Calu3 (cell line): Measurements from ENCODE around the gene NSL1. TPM values are rescaled to one million over a fixed set of nuclear protein-coding genes. Genes with fewer than 3 reads are reported as not detected.

Experiments
- BruUV-seq: library from RNA; stranded (reverse); fragments of 400-500 nt; replicated peaks from 2 replicates; lab custom pipeline; 2021; lab: Mats Ljungman, UMichigan
- CTCF ChIA-PET: fragments of 300-600 bp; sonication (Branson Sonifier 250); formaldehyde crosslinking; loops from one replicate; lab custom pipeline; 2022; ENCODE audit warnings: antibody characterized with exemption; lab: Charles Lee
- DNase-seq: peaks from one replicate; pipeline ENCODE4 v3.0.0; 2022
- H3K27ac Mint-ChIP-seq: one replicate; pipeline ENCODE4 v1.8.0; 2022; ENCODE audit warnings: mixed read lengths; ENCODE audit not compliant: unreplicated experiment
- H3K27me3 Mint-ChIP-seq: one replicate; pipeline ENCODE4 v1.8.0; 2022; ENCODE audit warnings: mixed read lengths; ENCODE audit not compliant: unreplicated experiment
- H3K36me3 Mint-ChIP-seq: one replicate; pipeline ENCODE4 v1.8.0; 2022; ENCODE audit warnings: mild to moderate bottlenecking, moderate library complexity, mixed read lengths; ENCODE audit not compliant: insufficient read depth, unreplicated experiment
- H3K4me1 Mint-ChIP-seq: one replicate; pipeline ENCODE4 v1.8.0; 2022; ENCODE audit warnings: mild to moderate bottlenecking, low read depth, mixed read lengths; ENCODE audit not compliant: unreplicated experiment
- H3K4me3 Mint-ChIP-seq: one replicate; pipeline ENCODE4 v1.8.0; 2022; ENCODE audit warnings: mild to moderate bottlenecking, low read depth, moderate library complexity, mixed read lengths; ENCODE audit not compliant: unreplicated experiment
- H3K9me3 Mint-ChIP-seq: one replicate; pipeline ENCODE4 v1.8.0; 2022; ENCODE audit warnings: low read depth, mixed read lengths; ENCODE audit not compliant: unreplicated experiment
- CTCF ChIP-seq: fragments of 200-600 bp; IDR thresholded peaks from one replicate; pipeline ENCODE4 v1.8.0; 2022; ENCODE audit warnings: antibody characterized with exemption; ENCODE audit not compliant: unreplicated experiment
- intact Hi-C: fragments of 100-400 bp; cut with micrococcal nuclease; formaldehyde crosslinking; loops from one replicate; pipeline ENCODE4 v1.10.0; 2022; ENCODE audit not compliant: unreplicated experiment
- total RNA-seq: library from RNA; stranded (reverse); gene quantifications from 2 replicates; pipeline ENCODE4 v1.2.3, GENCODE V29; 2022

The NSL1 gene
- total RNA-seq, 1 experiment from 2014 or later: 47.2 TPM

GRCh38 chr1:212814537-212815334, 23.2 kb upstream of the NSL1 start:
- Mint-ChIP-seq H3K27me3 (no peaks in the 10 kb centered on the region), H3K9me3 (no peaks in the 10 kb centered on the region), H3K27ac (no peak overlapping the region), H3K36me3 (no peaks in the 10 kb centered on the region), H3K4me1 (peaks cover 9% of the 10 kb centered on the region), H3K4me3 (no peak overlapping the region)
- intact Hi-C loops: loop anchor here (1.0 to 5.0 kb wide), 4 partner anchors 44 to 198 kb away; partner anchors contain the start of gene FLVCR1
- no TSS peak for BruUV-seq
- peak; percentile 47 for DNase-seq
- CTCF ChIA-PET: interaction anchor here (0.6 to 1.9 kb wide), 13 partner anchors 13 to 181 kb away, joined by 3 to 19 read pairs (median 4); partner anchors contain the start of gene FLVCR1
- peak; percentile 28 for TF ChIP-seq CTCF

- Mint-ChIP-seq H3K27ac (no peak overlapping the region), H3K36me3 (no peaks in the 10 kb centered on the region), H3K4me1 (no peaks in the 10 kb centered on the region), H3K27me3 (no peaks in the 10 kb centered on the region), H3K9me3 (no peaks in the 10 kb centered on the region), H3K4me3 (no peak overlapping the region)
- CTCF ChIA-PET: interaction anchor here (0.7 kb wide), 1 partner anchor 123 kb away, joined by 5 read pairs; no protein-coding TSS in a partner anchor
- TF ChIP-seq CTCF: no peak
- intact Hi-C loops: no loop called here
- no TSS peak for BruUV-seq
- no peak for DNase-seq
Measured at GRCh38 chr1:212805767-212806166, 14.2 kb upstream of the NSL1 start.

GRCh38 chr1:212797681-212798080, 6.1 kb upstream of the NSL1 start:
- no peak for DNase-seq
- intact Hi-C loops: no loop called here
- TF ChIP-seq CTCF: no peak
- no peaks in the 10 kb centered on the region for H3K9me3 Mint-ChIP-seq
- BruUV-seq: no TSS peak
- peaks cover 5% of the 10 kb centered on the region for H3K36me3 Mint-ChIP-seq
- H3K27me3 Mint-ChIP-seq: no peaks in the 10 kb centered on the region
- H3K4me3 Mint-ChIP-seq: no peak overlapping the region
- CTCF ChIA-PET: no interaction called here
- no peak overlapping the region for H3K27ac Mint-ChIP-seq
- peaks cover 22% of the 10 kb centered on the region for H3K4me1 Mint-ChIP-seq

- intact Hi-C loops: no loop called here
- Mint-ChIP-seq H3K4me1 (peaks cover 26% of the 10 kb centered on the region), H3K36me3 (peaks cover 26% of the 10 kb centered on the region), H3K27ac (peak overlapping the region; percentile 5), H3K9me3 (no peaks in the 10 kb centered on the region), H3K4me3 (no peak overlapping the region), H3K27me3 (no peaks in the 10 kb centered on the region)
- BruUV-seq: no TSS peak
- TF ChIP-seq CTCF: no peak
- CTCF ChIA-PET: interaction anchor here (1.7 kb wide), 1 partner anchor 20 kb away, joined by 4 read pairs; no protein-coding TSS in a partner anchor
- DNase-seq: no peak
Measured at GRCh38 chr1:212794561-212795014, 3.0 kb upstream of the NSL1 start.
